NCI-H146 treated with DMSO at 0.1 percent for 48 hours (cell line): Measurements from ENCODE around the gene ASTN2.

Source experiments
- DNase-seq: peaks from one replicate; lab custom pipeline; 2025; ENCODE audit not compliant: unreplicated experiment; lab: John Stamatoyannopoulos, UW

ASTN2 gene

GRCh38 chr9:116647515-116647809, 767.4 kb downstream of the ASTN2 start:
- DNase-seq: no peak

- DNase-seq: no peak
Measured at GRCh38 chr9:116646661-116647514, 768.0 kb downstream of the ASTN2 start.

- DNase-seq: no peak
Measured at GRCh38 chr9:116644091-116644688, 770.7 kb downstream of the ASTN2 start.

- DNase-seq: no peak
Measured at GRCh38 chr9:116643691-116644090, 771.2 kb downstream of the ASTN2 start.

GRCh38 chr9:116641292-116642059, 773.4 kb downstream of the ASTN2 start:
- DNase-seq: no peak

- DNase-seq: no peak
Measured at GRCh38 chr9:116639251-116639741, 775.6 kb downstream of the ASTN2 start.

- no peak for DNase-seq
Measured at GRCh38 chr9:116635908-116636307, 778.9 kb downstream of the ASTN2 start.

GRCh38 chr9:116632990-116633838, 781.6 kb downstream of the ASTN2 start:
- DNase-seq: no peak

- DNase-seq: no peak
Measured at GRCh38 chr9:116629634-116630033, 785.2 kb downstream of the ASTN2 start.

GRCh38 chr9:116628716-116629115, 786.1 kb downstream of the ASTN2 start:
- DNase-seq: no peak

GRCh38 chr9:116627433-116627832, 787.4 kb downstream of the ASTN2 start:
- no peak for DNase-seq

GRCh38 chr9:116626762-116627161, 788.1 kb downstream of the ASTN2 start:
- no peak for DNase-seq

GRCh38 chr9:116623715-116624114, 791.1 kb downstream of the ASTN2 start:
- no peak for DNase-seq

- DNase-seq: no peak
Measured at GRCh38 chr9:116617389-116617788, 797.5 kb downstream of the ASTN2 start.

GRCh38 chr9:116616304-116616914, 798.4 kb downstream of the ASTN2 start:
- DNase-seq: no peak

GRCh38 chr9:116608064-116608463, 806.8 kb downstream of the ASTN2 start:
- no peak for DNase-seq

GRCh38 chr9:116605904-116606341, 808.9 kb downstream of the ASTN2 start:
- no peak for DNase-seq

GRCh38 chr9:116605060-116605459, 809.8 kb downstream of the ASTN2 start:
- DNase-seq: no peak

GRCh38 chr9:116604251-116604650, 810.6 kb downstream of the ASTN2 start:
- no peak for DNase-seq

- DNase-seq: no peak
Measured at GRCh38 chr9:116599342-116599884, 815.4 kb downstream of the ASTN2 start.
